GM23248 (cell line): ENCODE measurements around the gene GPATCH11. TPM values are rescaled to one million over a fixed set of nuclear protein-coding genes. Genes with fewer than 3 reads are reported as not detected.

Experiments
- DNase-seq: peaks from one replicate; pipeline ENCODE4 v3.0.0-alpha.2; 2015
- H2AFZ ChIP-seq: fragments of 200-600 bp; sonication (generic); 2 replicates; pipeline ENCODE4 v1.6.1; 2016; ENCODE audit warnings: antibody characterized with exemption
- H3F3A ChIP-seq: fragments of 200-600 bp; sonication (generic); 2 replicates; pipeline ENCODE4 v1.6.1; 2016; ENCODE audit warnings: mild to moderate bottlenecking, antibody characterized with exemption, mixed run types; ENCODE audit not compliant: insufficient read depth
- H3K27ac ChIP-seq: fragments of 200-600 bp; sonication (generic); 2 replicates; pipeline ENCODE4 v1.5.1; 2016; ENCODE audit warnings: mild to moderate bottlenecking
- H3K27me3 ChIP-seq: fragments of 200-600 bp; sonication (generic); replicated peaks from 2 replicates; pipeline ENCODE4 v1.6.1; 2016; ENCODE audit warnings: mild to moderate bottlenecking; ENCODE audit not compliant: insufficient read depth
- H3K36me3 ChIP-seq: fragments of 200-600 bp; sonication (generic); 2 replicates; pipeline ENCODE4 v1.6.1; 2016; ENCODE audit warnings: low read depth, mild to moderate bottlenecking
- H3K4me1 ChIP-seq: fragments of 200-600 bp; sonication (generic); 2 replicates; pipeline ENCODE4 v1.6.1; 2016; ENCODE audit warnings: mild to moderate bottlenecking; ENCODE audit not compliant: insufficient read depth
- H3K4me2 ChIP-seq: fragments of 200-600 bp; sonication (generic); one replicate; pipeline ENCODE4 v1.6.1; 2016; ENCODE audit warnings: mild to moderate bottlenecking; ENCODE audit not compliant: unreplicated experiment
- H3K4me3 ChIP-seq: fragments of 200-600 bp; sonication (generic); 2 replicates; pipeline ENCODE4 v1.5.1; 2016; ENCODE audit warnings: mild to moderate bottlenecking
- H3K79me2 ChIP-seq: fragments of 200-600 bp; sonication (generic); 2 replicates; pipeline ENCODE4 v1.6.1; 2016; ENCODE audit warnings: mild to moderate bottlenecking; ENCODE audit not compliant: insufficient read depth
- H3K9ac ChIP-seq: fragments of 200-600 bp; sonication (generic); 2 replicates; pipeline ENCODE4 v1.6.1; 2016; ENCODE audit warnings: mild to moderate bottlenecking
- H3K9me2 ChIP-seq: fragments of 200-600 bp; sonication (generic); 2 replicates; pipeline ENCODE4 v1.6.1; 2016; ENCODE audit warnings: mixed run types, mild to moderate bottlenecking, moderate library complexity; ENCODE audit not compliant: insufficient read depth
- H3K9me3 ChIP-seq: fragments of 200-600 bp; sonication (generic); one replicate; pipeline ENCODE4 v1.6.1; 2017; ENCODE audit warnings: low read depth
- H4K20me1 ChIP-seq: fragments of 200-600 bp; sonication (generic); 2 replicates; pipeline ENCODE4 v1.6.0; 2016; ENCODE audit not compliant: insufficient read depth
- EZH2 ChIP-seq: fragments of 200-600 bp; sonication (generic); IDR thresholded peaks from 2 replicates; pipeline ENCODE4 v1.6.1; 2018; ENCODE audit warnings: antibody characterized with exemption, mild to moderate bottlenecking; ENCODE audit not compliant: insufficient read depth, poor library complexity, severe bottlenecking
- EZH2phosphoT487 ChIP-seq: fragments of 200-600 bp; sonication (generic); IDR thresholded peaks from 2 replicates; pipeline ENCODE4 v1.6.1; 2018; ENCODE audit warnings: antibody characterized with exemption, moderate library complexity, mild to moderate bottlenecking, low read depth; ENCODE audit not compliant: insufficient read depth
- WGBS, 2 experiments: methylation state at CpG; one replicate each; pipeline ENCODE4 v1.1.6; 2015 to 2017; ENCODE audit warnings: low lambda C conversion rate in 2 of 2, low coverage in 1 of 2; ENCODE audit errors: missing lambda C conversion rate in 2 of 2; 5-methylcytosine and 5-hydroxymethylcytosine counted together
- in situ Hi-C: fragments of 300-500 bp; cut with MboI; formaldehyde crosslinking; loops from 2 replicates; pipeline ENCODE4 v1.15.0; 2020
- polyA plus RNA-seq: library from polyadenylated mRNA; unstranded; fragments of >200 nt; fragmentation: Nextera tagmentation; extraction: Ambion mirVana; gene quantifications from 2 replicates; pipeline ENCODE4 v1.2.1, GENCODE V29; 2016
- total RNA-seq: library from RNA; depleted of rRNA; stranded (reverse); fragments of >200 nt; shearing (Covaris generic); gene quantifications from 2 replicates; pipeline ENCODE4 v1.2.3, GENCODE V29; 2014

GPATCH11 gene
- total and polyA plus RNA-seq, 2 experiments from 2014 or later, result 4.9 to 7.2 TPM

DNA sequence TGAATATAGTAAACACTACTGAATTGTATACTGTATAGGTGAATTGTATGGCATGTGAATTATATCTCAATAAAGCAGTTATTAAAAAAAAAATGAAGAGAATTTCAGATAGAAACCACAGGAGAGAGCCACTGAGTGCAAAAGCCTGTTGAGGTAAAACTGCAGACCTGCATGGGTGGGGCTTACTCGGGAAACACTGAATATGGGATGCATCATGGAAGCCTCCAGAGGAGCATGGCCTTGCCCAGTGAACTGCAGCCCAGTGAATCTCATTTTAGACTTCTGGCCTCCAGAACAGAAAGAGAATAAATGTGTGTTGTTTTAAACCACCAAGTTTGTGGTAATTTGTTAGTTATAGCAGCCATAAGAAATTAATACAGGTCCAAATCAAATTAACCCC, 15.7 kb downstream of the GPATCH11 start:
- no peak overlapping the region for H3K4me2 ChIP-seq
- peaks cover 23% of the 10 kb centered on the region for H3K36me3 ChIP-seq
- H3K4me3 ChIP-seq, result no peak overlapping the region
- TF ChIP-seq EZH2phosphoT487 (no peak), EZH2 (no peak)
- H3K9ac ChIP-seq, result no peak overlapping the region
- in situ Hi-C loops, result no loop called here
- no peak for DNase-seq
- H3K27me3 ChIP-seq, result no peaks in the 10 kb centered on the region
- H3K79me2 ChIP-seq, result no peaks in the 10 kb centered on the region
- no peak overlapping the region for H2AFZ ChIP-seq
- peaks cover 17% of the 10 kb centered on the region for H3F3A ChIP-seq
- no peaks in the 10 kb centered on the region for H4K20me1 ChIP-seq
- 7 to 13% methylated on average over 1 of the region's 1 CpG for WGBS, 2 experiments
- H3K9me3 ChIP-seq, result no peaks in the 10 kb centered on the region
- no peaks in the 10 kb centered on the region for H3K9me2 ChIP-seq
- H3K27ac ChIP-seq, result no peak overlapping the region
- H3K4me1 ChIP-seq, result peaks cover 15% of the 10 kb centered on the region

DNA sequence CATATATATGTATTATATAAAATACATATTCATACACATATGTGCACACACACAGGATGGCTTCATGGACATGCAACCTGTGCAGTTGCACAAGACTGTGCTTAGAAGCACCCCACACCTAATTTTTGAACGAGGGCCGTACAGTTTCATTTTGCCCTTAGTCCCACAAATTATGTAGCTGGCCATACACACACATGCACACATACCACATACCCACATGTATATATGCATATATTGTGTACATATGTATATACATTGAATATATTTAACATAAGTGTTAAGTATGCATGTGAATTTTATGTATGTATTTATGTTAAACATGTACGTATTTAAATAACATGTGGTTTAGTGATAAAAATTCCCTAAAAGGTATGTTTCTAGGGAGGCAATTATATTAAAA, 18.3 kb downstream of the GPATCH11 start:
- no peaks in the 10 kb centered on the region for H4K20me1 ChIP-seq
- no peaks in the 10 kb centered on the region for H3K27me3 ChIP-seq
- no peak for DNase-seq
- no peaks in the 10 kb centered on the region for H3K9me3 ChIP-seq
- 80 to 89% methylated on average over 3 of the region's 3 CpGs for WGBS, 2 experiments
- H3K4me2 ChIP-seq, result no peak overlapping the region
- H3K79me2 ChIP-seq, result no peaks in the 10 kb centered on the region
- H3K4me3 ChIP-seq, result no peak overlapping the region
- H3F3A ChIP-seq, result peaks cover 27% of the 10 kb centered on the region
- peaks cover 15% of the 10 kb centered on the region for H3K4me1 ChIP-seq
- no peak overlapping the region for H3K9ac ChIP-seq
- H3K36me3 ChIP-seq, result peaks cover 36% of the 10 kb centered on the region
- no peak overlapping the region for H3K27ac ChIP-seq
- no peak overlapping the region for H2AFZ ChIP-seq
- H3K9me2 ChIP-seq, result no peaks in the 10 kb centered on the region
- in situ Hi-C loops, result no loop called here
- no peak for TF ChIP-seq EZH2

DNA sequence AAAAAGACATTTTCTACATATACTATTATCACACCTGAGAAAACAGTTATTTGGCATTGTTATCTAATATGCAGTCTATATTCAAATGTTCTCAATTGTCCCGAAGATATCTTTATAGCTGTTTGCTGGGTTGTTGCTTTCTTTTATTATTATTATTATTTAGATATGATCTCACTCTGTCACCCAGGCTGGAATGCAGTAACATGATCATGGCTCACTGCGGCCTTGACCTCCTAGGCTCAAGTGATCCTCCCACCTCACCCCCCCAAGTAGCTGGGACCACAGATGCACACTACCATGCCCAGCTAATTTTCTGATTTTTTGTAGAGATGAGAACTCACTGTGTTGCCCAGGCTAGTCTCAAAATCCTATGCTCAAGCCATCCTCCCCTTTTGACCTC, 19.9 kb downstream of the GPATCH11 start:
- TF ChIP-seq EZH2phosphoT487 (no peak), EZH2 (no peak)

DNA sequence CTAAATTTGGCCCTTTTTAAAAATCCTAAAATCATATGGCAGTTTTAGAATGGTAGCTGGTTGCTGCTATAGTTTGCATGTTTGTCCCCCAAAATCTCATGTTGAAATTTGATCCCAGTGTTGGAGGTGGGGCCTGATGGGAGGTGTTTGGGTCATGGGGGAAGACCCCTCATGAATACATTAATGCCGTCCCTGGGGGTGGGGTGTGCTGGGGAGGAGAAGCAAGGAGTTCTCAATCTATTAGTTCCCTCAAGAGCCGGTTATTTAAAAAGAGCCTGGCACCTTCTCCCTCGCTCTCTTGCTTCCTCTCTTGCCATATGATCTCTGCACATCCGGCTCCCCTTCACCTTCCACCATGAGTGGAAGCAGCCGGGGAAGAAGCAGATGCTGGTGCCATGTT, 20.8 kb downstream of the GPATCH11 start:
- Histone ChIP-seq H3K79me2 (no peaks in the 10 kb centered on the region), H3K9me2 (no peaks in the 10 kb centered on the region), H3K9me3 (no peaks in the 10 kb centered on the region), H3F3A (peaks cover 27% of the 10 kb centered on the region), H3K4me1 (peaks cover 15% of the 10 kb centered on the region), H3K9ac (no peak overlapping the region), H3K4me3 (no peak overlapping the region), H3K4me2 (no peak overlapping the region), H2AFZ (no peak overlapping the region), H4K20me1 (no peaks in the 10 kb centered on the region), H3K27ac (no peak overlapping the region), H3K36me3 (peaks cover 45% of the 10 kb centered on the region), H3K27me3 (no peaks in the 10 kb centered on the region)
- no peak for TF ChIP-seq EZH2phosphoT487
- no peak for TF ChIP-seq EZH2
- WGBS, 2 experiments, result 76 to 81% methylated on average over 5 of the region's 5 CpGs
- in situ Hi-C loops, result no loop called here
- DNase-seq, result no peak

More for the DNA sequence above, 19.9 kb downstream of the GPATCH11 start:
- in situ Hi-C loops, result no loop called here
- H3K79me2 ChIP-seq, result no peaks in the 10 kb centered on the region
- no peak overlapping the region for H3K4me3 ChIP-seq
- H3F3A ChIP-seq, result peaks cover 27% of the 10 kb centered on the region
- H3K9me3 ChIP-seq, result no peaks in the 10 kb centered on the region
- no peak overlapping the region for H2AFZ ChIP-seq
- peak overlapping the region; percentile 26; the same call in 1 of the 2 replicates for H3K27ac ChIP-seq
- H3K27me3 ChIP-seq, result no peaks in the 10 kb centered on the region
- H3K36me3 ChIP-seq, result peaks cover 48% of the 10 kb centered on the region
- H3K4me1 ChIP-seq, result peaks cover 15% of the 10 kb centered on the region
- no peaks in the 10 kb centered on the region for H4K20me1 ChIP-seq
- no peak overlapping the region for H3K9ac ChIP-seq
- no peak for DNase-seq
- 94 to 99% methylated on average over 2 of the region's 2 CpGs for WGBS, 2 experiments
- no peak overlapping the region for H3K4me2 ChIP-seq
- H3K9me2 ChIP-seq, result no peaks in the 10 kb centered on the region

DNA sequence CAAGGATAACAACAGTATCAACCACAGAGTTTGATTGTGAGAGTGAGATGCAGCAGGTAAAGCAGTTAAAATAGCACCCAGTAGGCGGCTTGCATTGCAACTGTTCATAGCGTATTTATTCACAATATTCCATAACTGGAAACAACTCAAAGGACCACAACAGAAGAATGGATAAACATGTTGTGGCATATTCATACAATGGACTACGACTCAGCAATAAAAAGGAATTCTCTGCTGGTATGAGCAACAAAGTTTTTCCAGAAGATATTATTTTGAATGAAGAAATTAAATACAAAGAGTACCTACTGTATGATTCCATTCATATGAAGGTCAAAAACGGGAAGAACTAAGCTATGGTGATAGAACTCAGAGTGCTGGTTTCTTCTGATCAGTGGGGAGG, 25.2 kb downstream of the GPATCH11 start:
- Histone ChIP-seq H2AFZ (no peak overlapping the region), H3K4me1 (peaks cover under 1% of the 10 kb centered on the region; the same call in 1 of the 2 replicates), H3F3A (peaks cover 16% of the 10 kb centered on the region), H3K27me3 (no peaks in the 10 kb centered on the region), H3K9me2 (no peaks in the 10 kb centered on the region), H3K4me3 (no peak overlapping the region), H3K9ac (no peak overlapping the region), H3K79me2 (no peaks in the 10 kb centered on the region), H3K4me2 (no peak overlapping the region), H4K20me1 (no peaks in the 10 kb centered on the region), H3K36me3 (peaks cover 46% of the 10 kb centered on the region), H3K27ac (no peak overlapping the region), H3K9me3 (no peaks in the 10 kb centered on the region)
- no peak for TF ChIP-seq EZH2phosphoT487
- TF ChIP-seq EZH2, result no peak
- DNase-seq, result no peak
- in situ Hi-C loops, result no loop called here
- WGBS, 2 experiments, result 79 to 89% methylated on average over 4 of the region's 4 CpGs
